CD4-positive, alpha-beta T cell treated with Interleukin-10 for 1 hour (primary cell): ENCODE results near the gene PLEKHO1.
"Not testable (repeated sequence)": the region's sequence is repeated elsewhere in the genome, so short reads cannot be mapped to it uniquely, and the experiment has no call there.

ENCODE experiments used
- DNase-seq: peaks from one replicate; pipeline ENCODE4 v3.0.0-alpha.2; 2020

The PLEKHO1 gene

GRCh38 chr1:150176593-150176992, 26.9 kb downstream of the PLEKHO1 start:
- DNase-seq, result no peak

- DNase-seq, result no peak
These were observed 28.8 kb downstream of the PLEKHO1 start for GRCh38 chr1:150178548-150178947.

DNA sequence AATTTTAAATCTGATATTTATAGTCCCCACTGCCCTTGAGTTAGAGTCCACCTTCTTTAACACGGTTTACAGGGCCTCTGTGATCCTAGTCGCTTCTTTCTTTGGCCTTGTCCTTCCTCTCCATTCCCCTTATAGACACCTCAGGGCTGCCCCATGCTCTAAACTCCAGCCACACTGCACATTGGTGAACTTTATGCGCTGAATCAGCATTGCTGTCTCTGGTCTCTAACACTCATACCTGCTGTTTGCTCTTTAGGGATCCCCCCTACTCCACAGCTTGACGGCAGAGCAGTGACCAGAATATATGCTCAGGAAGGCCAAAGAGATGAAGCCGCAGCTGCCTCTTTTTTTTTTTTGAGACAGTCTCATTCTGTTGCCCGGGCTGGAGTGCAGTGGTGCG, 30.2 kb downstream of the PLEKHO1 start:
- no peak for DNase-seq

DNA sequence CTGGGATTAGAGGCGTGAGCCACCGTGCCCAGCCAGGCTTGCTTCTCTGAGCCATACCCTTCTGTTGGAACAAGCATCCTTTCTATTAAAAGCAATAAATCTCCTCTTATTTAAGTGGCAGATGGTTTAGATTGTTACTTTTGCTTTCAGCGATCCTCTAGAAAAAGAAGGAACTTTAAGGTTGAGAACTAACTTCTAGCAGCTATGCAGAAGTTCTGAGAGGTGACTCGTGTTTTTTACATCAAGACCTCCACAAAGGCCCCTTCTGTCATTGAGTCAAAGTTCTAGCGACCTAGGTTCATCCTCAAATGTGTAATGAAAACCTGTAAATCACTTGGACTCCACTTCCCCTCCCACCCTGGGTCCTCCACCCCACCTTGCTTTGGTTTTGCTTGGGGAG, 30.8 kb downstream of the PLEKHO1 start:
- no peak for DNase-seq

DNA sequence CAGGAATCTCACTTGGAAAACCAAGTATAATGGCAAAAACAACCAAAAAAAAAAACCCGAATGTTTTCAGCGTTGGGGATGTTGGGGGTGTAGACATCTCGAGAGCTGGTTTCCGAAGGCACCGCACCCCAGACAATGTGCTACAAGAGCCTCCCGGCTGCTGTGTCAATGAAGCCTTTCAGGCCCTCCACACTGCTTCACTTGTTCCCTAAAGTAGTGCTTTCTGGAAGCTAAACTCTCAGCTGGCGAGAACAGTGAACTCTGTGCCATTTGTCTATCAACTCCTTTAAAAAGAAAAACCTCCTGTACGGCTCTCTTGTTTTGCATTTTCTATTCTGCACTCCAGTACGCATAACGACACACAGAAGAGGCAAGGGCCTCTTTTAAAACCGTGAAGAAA, 32.5 kb downstream of the PLEKHO1 start:
- no peak for DNase-seq

DNA sequence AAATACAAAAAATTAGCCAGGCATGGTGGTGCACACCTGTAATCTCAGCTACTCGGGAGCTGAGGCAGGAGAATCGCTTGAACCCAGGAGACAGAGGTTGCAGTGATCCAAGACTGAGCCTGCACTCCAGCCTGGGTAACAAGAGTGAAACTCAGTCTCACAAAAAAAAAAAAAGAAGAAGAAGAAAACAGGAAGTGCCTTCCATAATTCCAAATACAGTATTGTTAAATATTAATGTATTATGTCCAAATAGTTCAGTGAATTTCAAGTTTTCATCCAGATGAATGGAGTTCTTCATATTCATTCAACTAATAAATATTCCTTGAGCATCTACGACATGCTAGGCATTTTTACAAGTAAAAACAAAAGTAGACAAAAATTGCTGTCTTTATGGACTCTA, 33.3 kb downstream of the PLEKHO1 start:
- DNase-seq, result no peak

- no peak for DNase-seq
These were observed 35.8 kb downstream of the PLEKHO1 start for GRCh38 chr1:150185481-150185880.

DNA sequence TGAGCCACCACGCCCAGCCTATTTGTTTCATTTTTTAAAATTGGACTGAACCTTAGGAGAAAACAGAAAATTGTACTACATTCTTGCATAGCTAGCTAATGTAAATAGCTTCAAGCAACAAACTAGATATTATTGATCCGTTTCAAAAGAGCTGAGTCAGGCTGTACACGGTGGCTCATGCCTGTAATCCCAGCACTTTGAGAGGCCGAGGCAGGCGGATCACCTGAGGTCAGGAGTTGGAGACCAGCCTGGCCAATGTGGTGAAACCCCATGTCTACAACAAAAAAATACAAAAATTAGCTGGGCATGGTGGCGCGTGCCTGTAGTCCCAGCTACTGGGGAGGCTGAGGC, 36.7 kb downstream of the PLEKHO1 start:
- not testable (repeated sequence) for DNase-seq

- DNase-seq, result peak; percentile 65
These were observed 37.3 kb downstream of the PLEKHO1 start for GRCh38 chr1:150186789-150187559.

DNA sequence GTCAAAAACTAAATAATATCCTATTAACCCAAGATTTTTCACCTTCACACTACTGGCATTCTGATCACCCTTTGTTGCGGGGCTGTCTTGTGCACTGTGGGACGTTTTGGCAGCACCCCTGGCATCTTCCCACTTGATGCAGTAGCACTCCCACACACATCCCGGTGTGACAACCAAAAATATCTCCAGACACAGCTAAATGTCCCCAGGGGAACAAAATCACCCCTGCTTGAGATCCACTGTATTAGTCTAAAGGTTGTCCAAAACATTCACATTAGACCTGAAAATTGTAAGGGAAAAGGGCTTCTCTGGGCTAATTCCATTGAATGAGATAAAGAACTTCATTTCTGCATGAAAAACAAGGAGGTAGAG, 37.8 kb downstream of the PLEKHO1 start:
- no peak for DNase-seq

- no peak for DNase-seq
These were observed 42.3 kb downstream of the PLEKHO1 start for GRCh38 chr1:150192012-150192411.

DNA sequence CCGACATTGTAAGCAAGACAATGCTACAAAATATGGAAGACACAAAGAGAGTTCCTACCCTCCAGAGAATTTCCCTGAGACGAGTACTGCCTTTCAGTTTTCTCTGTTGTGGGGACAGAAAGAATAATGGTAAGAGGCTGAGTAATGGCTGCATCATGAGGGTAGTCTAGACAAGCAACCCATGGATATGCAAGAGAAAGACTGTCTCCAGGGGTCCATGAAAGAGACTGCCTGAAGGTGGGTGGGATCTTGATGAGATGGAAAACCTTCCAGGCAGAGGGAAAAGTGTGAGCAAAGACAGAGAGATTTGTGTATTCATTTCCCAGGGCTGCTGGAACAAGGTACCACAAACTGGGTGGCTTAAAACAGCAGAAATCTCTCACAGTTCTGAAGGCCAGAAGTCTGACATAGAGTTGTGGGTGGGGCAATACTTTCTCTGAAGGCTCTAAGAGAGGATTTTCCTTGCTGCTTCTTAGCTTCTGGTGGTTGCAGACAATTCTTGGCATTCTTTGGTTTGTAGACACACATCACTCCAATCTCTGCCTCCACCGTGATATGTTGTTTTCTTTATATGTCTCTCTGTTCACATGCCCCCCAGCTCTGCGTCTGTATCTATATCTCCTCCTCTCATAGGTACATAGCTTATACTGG, 44.8 kb downstream of the PLEKHO1 start:
- DNase-seq, result no peak

DNA sequence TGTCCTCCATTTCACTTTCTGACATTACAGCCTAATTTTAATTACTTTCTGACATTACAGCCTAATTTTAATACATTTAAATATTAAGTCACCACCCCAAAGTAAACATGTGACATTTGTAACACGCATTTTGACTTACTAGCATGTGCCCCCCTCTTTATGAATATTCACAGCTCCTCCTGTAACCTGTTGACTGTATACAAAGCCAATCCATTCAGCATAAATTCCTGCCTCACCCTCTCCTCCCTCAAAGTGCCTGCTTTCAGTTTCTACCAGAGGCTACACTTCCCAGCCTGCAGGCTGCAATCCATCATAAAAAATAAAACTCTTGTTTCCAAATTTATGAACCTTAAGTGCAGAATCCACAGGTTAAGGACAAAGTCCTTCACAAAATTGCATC, 46.7 kb downstream of the PLEKHO1 start:
- DNase-seq, result no peak

DNA sequence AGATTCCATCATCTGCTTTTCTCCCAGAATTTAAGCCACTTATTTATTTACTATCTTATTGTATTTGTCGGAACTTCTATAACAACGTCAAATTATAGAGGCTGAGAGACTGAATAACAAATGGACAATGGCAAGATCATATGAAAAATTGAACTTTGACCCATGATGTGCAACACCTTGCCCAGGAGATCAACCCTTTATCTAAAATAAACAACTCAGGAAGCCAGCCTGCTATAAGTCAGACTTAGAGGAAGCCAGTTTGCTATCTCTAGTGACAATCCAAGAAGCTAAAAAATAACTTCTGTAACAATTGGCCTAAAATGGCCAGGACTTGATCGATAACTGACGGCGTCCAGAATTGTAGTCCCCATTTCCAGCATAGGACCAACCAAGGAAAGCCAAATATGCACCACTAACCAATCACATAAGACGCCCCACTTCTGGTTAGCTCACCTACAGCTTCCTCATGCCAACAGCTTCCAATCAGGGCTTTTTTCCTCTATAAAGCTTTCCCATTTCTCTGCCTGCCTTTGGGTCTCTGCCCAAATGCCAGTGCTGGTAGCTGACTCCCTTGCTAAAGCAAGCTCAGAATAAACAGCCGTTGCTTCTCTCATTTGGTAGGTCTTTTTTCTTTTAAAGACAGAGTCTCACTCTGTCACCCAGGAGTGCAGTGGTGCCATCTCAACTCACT, 57.7 kb downstream of the PLEKHO1 start:
- no peak for DNase-seq

DNA sequence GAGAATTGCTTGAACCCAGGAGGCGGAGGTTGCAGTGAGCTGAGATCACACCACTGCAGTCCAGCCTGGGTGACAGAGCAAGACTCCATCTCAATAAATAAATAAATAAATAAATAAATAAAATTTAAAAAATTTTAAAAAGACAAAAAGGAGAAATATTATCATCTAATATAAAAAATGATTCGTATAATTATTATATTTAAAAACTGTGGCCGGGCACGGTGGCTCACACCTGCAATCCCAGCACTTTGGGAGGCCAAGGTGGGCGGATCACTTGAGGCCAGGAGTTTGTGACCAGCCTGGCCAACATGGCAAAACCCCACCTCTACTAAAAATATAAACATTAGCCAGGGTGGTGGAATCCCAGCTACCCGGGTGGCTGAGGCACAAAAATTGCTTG, 58.7 kb downstream of the PLEKHO1 start:
- DNase-seq, result not testable (repeated sequence)
